ENCODE data around the gene SORCS1.

DNA sequence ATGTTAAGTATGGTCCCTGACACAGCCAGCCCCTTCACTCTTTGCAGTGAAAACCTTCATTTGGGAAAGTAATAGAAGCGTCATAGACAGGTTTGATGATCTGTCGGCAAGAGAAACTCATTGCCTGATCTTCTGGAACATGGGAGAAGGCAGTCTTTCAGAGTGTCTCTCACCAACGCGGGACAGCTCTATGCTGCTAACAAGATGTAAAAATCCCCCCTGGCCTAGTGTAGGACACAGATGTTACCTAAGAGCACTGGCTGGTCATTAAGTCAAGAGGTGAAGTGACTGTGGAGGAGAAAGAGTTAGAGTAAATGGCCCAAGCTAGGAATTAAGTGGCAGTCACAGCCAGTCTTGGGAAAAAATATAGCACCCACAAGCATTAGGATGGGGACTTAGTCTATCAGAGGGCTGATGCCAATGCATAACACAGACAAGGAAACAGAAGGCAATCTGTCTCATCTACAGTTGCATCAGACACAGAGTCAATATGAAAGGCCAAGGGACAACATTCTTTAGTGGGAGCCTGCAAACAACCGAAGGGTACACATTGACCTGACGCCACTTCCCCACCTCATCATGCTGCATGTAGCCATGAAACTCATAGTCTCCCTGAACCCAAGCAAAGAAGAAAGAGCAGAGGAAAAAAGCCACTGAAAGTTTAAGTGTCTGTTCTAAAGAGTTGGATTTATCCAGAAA lies 69.5 kb downstream of the SORCS1 start:
- TF ChIP-seq, protein P1, sequence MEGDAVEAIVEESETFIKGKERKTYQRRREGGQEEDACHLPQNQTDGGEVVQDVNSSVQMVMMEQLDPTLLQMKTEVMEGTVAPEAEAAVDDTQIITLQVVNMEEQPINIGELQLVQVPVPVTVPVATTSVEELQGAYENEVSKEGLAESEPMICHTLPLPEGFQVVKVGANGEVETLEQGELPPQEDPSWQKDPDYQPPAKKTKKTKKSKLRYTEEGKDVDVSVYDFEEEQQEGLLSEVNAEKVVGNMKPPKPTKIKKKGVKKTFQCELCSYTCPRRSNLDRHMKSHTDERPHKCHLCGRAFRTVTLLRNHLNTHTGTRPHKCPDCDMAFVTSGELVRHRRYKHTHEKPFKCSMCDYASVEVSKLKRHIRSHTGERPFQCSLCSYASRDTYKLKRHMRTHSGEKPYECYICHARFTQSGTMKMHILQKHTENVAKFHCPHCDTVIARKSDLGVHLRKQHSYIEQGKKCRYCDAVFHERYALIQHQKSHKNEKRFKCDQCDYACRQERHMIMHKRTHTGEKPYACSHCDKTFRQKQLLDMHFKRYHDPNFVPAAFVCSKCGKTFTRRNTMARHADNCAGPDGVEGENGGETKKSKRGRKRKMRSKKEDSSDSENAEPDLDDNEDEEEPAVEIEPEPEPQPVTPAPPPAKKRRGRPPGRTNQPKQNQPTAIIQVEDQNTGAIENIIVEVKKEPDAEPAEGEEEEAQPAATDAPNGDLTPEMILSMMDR (IDR thresholded peaks at IDR 0.05), result no peak
- no peak for TF ChIP-seq EZH2 (IDR thresholded peaks at IDR 0.05; ENCODE audit: borderline replicate concordance, insufficient read depth, low read depth, low read length, poor library complexity, severe bottlenecking)
